Measurements from ENCODE around the gene CIDEB. TPM values are rescaled to one million over a fixed set of nuclear protein-coding genes. Genes with fewer than 3 reads are reported as not detected.

CIDEB gene
- total and polyA plus RNA-seq, 9 of the 15 experiments (the other 6 are each of a cell fraction or from before 2014, with no cell fraction given) = 0.03 to 0.35 (median 0.09) TPM; not detected in 3

DNA sequence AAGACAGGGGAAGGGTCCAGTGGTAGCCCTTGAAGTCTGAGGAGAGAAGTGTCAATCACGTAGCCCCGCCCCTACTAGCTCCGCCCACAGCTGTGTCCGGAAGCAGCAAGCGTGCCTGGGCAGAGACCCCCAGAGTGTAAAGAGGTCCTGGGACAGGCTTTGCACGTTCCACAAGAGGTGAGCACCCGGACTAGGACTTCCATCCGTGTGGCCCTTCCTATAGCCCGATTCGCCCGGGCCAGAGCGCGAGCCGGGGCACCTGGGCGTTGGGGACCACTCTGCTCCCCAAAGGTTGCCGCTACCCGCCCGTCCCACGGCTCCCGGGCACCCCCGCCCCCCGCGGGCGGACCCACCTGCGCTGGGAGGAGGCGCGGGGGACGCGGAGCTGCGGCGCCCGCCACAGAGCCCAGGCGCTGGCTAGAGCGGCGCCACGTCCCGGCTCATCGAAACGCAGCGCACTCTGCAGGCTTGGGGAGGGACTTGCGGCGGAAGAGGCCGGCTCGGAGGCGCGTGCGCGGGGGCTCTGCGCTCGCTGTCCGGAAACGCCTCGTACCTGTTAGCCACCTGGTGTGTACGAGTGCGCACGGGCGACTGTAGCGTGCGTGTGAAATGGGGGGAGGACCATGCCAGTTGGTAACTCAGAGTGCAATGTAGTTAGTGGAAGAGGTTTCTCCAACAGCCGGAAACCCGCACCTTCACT lies 36.5 kb downstream of the CIDEB start, which contains the start of gene RABGGTA (continued):
- TF ChIP-seq, protein P1, sequence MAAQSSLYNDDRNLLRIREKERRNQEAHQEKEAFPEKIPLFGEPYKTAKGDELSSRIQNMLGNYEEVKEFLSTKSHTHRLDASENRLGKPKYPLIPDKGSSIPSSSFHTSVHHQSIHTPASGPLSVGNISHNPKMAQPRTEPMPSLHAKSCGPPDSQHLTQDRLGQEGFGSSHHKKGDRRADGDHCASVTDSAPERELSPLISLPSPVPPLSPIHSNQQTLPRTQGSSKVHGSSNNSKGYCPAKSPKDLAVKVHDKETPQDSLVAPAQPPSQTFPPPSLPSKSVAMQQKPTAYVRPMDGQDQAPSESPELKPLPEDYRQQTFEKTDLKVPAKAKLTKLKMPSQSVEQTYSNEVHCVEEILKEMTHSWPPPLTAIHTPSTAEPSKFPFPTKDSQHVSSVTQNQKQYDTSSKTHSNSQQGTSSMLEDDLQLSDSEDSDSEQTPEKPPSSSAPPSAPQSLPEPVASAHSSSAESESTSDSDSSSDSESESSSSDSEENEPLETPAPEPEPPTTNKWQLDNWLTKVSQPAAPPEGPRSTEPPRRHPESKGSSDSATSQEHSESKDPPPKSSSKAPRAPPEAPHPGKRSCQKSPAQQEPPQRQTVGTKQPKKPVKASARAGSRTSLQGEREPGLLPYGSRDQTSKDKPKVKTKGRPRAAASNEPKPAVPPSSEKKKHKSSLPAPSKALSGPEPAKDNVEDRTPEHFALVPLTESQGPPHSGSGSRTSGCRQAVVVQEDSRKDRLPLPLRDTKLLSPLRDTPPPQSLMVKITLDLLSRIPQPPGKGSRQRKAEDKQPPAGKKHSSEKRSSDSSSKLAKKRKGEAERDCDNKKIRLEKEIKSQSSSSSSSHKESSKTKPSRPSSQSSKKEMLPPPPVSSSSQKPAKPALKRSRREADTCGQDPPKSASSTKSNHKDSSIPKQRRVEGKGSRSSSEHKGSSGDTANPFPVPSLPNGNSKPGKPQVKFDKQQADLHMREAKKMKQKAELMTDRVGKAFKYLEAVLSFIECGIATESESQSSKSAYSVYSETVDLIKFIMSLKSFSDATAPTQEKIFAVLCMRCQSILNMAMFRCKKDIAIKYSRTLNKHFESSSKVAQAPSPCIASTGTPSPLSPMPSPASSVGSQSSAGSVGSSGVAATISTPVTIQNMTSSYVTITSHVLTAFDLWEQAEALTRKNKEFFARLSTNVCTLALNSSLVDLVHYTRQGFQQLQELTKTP (IDR thresholded peaks at IDR 0.05; ENCODE audit: low read depth in 1 of 2, partially characterized antibody in 2 of 2) = no peak
- no peak for TF ChIP-seq ZZZ3 (IDR thresholded peaks at IDR 0.05)
- TF ChIP-seq ZSCAN29 (IDR thresholded peaks at IDR 0.05) = no peak
- no peak for TF ChIP-seq RUNX1 (IDR thresholded peaks at IDR 0.05; ENCODE audit: low read depth)
- no peak for TF ChIP-seq BCOR (IDR thresholded peaks at IDR 0.05)
- no peak for TF ChIP-seq TAF9B (IDR thresholded peaks at IDR 0.05; ENCODE audit: partially characterized antibody)
- no peak for TF ChIP-seq USF2 (CRISPR knock-in tag; IDR thresholded peaks at IDR 0.05)
- TF ChIP-seq HLTF (IDR thresholded peaks at IDR 0.05) = no peak
- TF ChIP-seq PHB2 (IDR thresholded peaks at IDR 0.05; ENCODE audit: low read depth) = no peak
- no peak for TF ChIP-seq ZNF561 (CRISPR knock-in tag; conservative IDR thresholded peaks at IDR 0.05)
- TF ChIP-seq NCOA6 (IDR thresholded peaks at IDR 0.05) = no peak
- TF ChIP-seq ZHX1 (conservative IDR thresholded peaks at IDR 0.05; ENCODE audit: low read length) = no peak
- TF ChIP-seq MEIS2 (IDR thresholded peaks at IDR 0.05; ENCODE audit: partially characterized antibody) = peak; percentile 72
- no peak for TF ChIP-seq HDAC6 (IDR thresholded peaks at IDR 0.05; ENCODE audit: low read depth, low read length)
- TF ChIP-seq ATF3 (IDR thresholded peaks at IDR 0.05) = no peak
- TF ChIP-seq ATF3 (CRISPR knock-in tag; conservative IDR thresholded peaks at IDR 0.05) = no peak
- TF ChIP-seq ZKSCAN8 (CRISPR knock-in tag; IDR thresholded peaks at IDR 0.05) = no peak
- TF ChIP-seq NCOA4 (IDR thresholded peaks at IDR 0.05; ENCODE audit: partially characterized antibody) = no peak
- no peak for TF ChIP-seq POLR2B (IDR thresholded peaks at IDR 0.05; ENCODE audit: low read depth, partially characterized antibody)
- TF ChIP-seq, protein P2, sequence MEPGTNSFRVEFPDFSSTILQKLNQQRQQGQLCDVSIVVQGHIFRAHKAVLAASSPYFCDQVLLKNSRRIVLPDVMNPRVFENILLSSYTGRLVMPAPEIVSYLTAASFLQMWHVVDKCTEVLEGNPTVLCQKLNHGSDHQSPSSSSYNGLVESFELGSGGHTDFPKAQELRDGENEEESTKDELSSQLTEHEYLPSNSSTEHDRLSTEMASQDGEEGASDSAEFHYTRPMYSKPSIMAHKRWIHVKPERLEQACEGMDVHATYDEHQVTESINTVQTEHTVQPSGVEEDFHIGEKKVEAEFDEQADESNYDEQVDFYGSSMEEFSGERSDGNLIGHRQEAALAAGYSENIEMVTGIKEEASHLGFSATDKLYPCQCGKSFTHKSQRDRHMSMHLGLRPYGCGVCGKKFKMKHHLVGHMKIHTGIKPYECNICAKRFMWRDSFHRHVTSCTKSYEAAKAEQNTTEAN (CRISPR knock-in tag; IDR thresholded peaks at IDR 0.05) = no peak

Data from K562 (cell line).